ENCODE data around the gene TMC1. TPM values are rescaled to one million over a fixed set of nuclear protein-coding genes. Genes with fewer than 3 reads are reported as not detected.
"Not testable (repeated sequence)": the region's sequence is repeated elsewhere in the genome, so short reads cannot be mapped to it uniquely, and the experiment has no call there.

The TMC1 gene
- total RNA-seq, 3 donors from 2014 or later = not detected

DNA sequence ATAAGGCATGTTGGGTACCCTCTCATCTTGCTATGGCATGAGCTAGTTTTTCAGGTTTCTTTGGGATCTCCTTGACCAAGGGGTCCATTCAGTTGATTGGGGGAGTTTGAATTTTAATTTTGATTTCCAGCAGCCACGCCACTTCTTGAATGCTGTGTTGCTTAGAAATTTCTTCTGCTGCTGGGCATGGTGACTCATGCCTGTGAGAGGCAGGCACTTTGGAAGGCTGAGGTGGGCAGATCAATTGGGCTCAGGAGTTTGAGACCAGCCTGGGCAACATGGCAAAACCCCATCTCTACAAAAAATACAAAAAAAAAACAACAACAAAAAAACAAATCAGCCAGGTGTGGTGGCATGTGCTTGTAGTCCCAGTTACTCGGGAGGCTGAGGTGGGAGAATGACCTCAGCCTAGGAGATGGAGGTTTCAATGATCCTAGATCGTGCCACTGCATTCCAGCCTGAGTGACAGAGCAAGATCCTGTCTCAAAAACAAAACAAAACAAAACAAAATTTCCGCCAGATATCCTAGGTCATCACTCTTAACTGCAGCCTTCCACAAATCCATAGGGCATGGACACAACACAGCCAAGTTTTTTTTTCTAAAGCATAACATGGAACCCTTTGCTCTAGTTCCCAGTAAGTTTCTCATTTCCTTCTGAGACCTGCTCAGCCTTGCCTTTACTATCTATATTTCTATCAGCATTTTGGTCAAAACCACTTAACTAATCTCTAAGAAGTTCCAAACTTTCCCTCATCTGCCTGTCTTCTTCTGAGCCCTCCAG is 17.7 kb downstream of the TMC1 start:
- Mint-ChIP-seq H3K36me3 (ENCODE audit: insufficient read depth) (no peaks in the 10 kb centered on the region), H3K27me3 (ENCODE audit: low read depth) (no peaks in the 10 kb centered on the region), H3K4me1 (ENCODE audit: low read depth) (peaks cover 4% of the 10 kb centered on the region), H3K4me3 (no peak overlapping the region), H3K9me3 (no peaks in the 10 kb centered on the region)
- ATAC-seq (no peak), DNase-seq (no peak)

- peaks cover 4% of the 10 kb centered on the region for H3K4me1 Mint-ChIP-seq (ENCODE audit: low read depth)
- H3K9me3 Mint-ChIP-seq = no peaks in the 10 kb centered on the region
- DNase-seq (no peak), ATAC-seq (no peak)
- no peaks in the 10 kb centered on the region for H3K27me3 Mint-ChIP-seq (ENCODE audit: low read depth)
- H3K4me3 Mint-ChIP-seq = no peak overlapping the region
- no peaks in the 10 kb centered on the region for H3K36me3 Mint-ChIP-seq (ENCODE audit: insufficient read depth)
Measured at GRCh38 chr9:72539824-72540347, 18.5 kb downstream of the TMC1 start.

DNA sequence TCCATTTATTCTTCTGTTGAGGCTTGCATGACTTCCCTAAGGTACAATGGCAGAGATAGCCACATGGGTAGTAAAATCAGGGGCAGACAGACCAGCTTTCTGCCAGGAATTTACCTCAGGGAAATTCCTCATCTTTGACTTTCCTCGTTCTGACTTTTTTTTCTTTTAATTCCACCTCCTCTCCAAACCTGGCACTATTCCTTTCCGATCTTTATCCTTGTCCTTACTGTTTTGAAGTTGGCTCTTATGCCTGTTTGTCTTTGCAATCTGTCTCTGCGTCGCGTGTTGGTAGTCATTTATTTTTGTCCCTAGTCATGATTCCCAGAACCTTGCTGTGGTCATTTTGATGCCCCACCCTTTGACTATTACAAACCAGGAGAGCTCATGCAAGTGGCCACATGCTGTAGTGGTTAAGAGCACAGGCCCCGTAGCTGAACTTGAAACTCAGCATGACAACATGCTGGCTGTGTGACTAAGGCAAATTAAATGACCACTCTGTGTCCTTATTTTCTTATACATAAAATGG is 19.0 kb downstream of the TMC1 start:
- no peaks in the 10 kb centered on the region for H3K36me3 Mint-ChIP-seq (ENCODE audit: insufficient read depth)
- H3K9me3 Mint-ChIP-seq = no peaks in the 10 kb centered on the region
- ATAC-seq = no peak
- H3K27me3 Mint-ChIP-seq (ENCODE audit: low read depth) = no peaks in the 10 kb centered on the region
- H3K4me1 Mint-ChIP-seq (ENCODE audit: low read depth) = peaks cover 4% of the 10 kb centered on the region
- no peak for DNase-seq
- no peak overlapping the region for H3K4me3 Mint-ChIP-seq

GRCh38 chr9:72542537-72542833 is 21.1 kb downstream of the TMC1 start:
- not testable (repeated sequence) for H3K36me3 Mint-ChIP-seq (ENCODE audit: insufficient read depth); DNase-seq; H3K4me1 Mint-ChIP-seq (ENCODE audit: low read depth); H3K27me3 Mint-ChIP-seq (ENCODE audit: low read depth); ATAC-seq; H3K4me3 Mint-ChIP-seq; H3K9me3 Mint-ChIP-seq

DNA sequence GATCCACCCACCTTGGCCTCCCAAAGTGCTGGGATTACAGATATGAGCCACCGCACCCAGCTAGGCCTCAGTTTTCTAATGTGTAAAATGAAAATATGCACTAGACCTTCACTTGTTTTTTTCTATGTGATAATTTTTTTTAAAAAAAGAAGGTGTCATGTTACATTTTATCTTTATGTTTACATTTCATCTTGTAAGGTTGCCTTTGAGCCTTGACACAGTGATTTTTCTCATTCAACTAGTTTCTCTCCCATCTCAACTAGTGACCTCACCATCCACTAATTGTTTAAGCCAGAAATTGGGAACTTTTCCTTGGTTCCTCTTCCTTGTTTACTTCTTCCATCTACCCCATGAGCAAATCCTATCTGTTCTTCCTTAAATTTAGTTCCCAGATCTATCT is 21.5 kb downstream of the TMC1 start:
- Mint-ChIP-seq H3K4me1 (ENCODE audit: low read depth) (peaks cover 4% of the 10 kb centered on the region), H3K36me3 (ENCODE audit: insufficient read depth) (no peaks in the 10 kb centered on the region), H3K9me3 (no peaks in the 10 kb centered on the region), H3K27me3 (ENCODE audit: low read depth) (no peaks in the 10 kb centered on the region), H3K4me3 (no peak overlapping the region)
- ATAC-seq (no peak), DNase-seq (no peak)

DNA sequence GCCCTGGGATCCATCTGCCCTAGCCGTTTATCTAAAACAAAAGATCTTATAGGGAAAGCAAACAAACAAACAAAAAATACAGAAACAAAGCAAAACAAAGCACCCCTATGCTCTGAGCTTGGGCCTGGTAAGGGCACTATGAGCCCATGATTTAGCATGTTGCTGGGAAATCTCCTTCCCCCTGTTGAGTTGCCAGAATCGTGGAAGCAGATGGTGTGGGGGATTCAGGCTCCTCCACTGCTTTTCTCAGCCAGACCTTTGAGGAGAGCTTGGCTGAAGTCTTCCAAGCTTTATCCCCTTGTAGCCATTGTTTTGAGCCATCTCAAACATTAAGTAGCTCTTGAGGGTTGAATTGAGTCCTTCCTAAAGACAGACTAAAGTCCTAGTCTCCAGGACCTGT is 29.9 kb downstream of the TMC1 start:
- Mint-ChIP-seq H3K27me3 (ENCODE audit: low read depth) (peaks cover 2% of the 10 kb centered on the region), H3K4me3 (no peak overlapping the region)
- no peak for ATAC-seq

DNA sequence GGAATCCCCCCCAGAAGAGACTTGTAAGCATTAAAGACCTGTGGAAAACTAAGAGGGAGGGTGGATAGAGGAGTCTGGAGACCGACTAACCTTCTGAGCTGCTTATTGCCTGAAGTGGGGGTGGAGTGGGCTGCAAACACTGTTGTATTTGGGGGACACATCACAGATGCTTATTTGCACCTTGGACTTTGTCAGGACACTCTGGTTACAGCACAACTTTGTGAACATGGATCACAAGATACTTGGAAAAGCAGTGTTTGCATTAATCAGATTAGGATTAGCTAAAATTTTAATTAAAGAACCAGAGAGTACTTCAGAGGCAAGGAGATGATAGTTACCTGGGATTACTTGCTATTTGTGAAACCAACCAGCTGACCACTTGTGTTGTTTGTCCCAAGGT is 30.9 kb downstream of the TMC1 start:
- H3K36me3 Mint-ChIP-seq (ENCODE audit: insufficient read depth) = no peaks in the 10 kb centered on the region
- no peak for ATAC-seq
- peaks cover 2% of the 10 kb centered on the region for H3K27me3 Mint-ChIP-seq (ENCODE audit: low read depth)

More for the DNA sequence above, 29.9 kb downstream of the TMC1 start:
- Mint-ChIP-seq H3K36me3 (ENCODE audit: insufficient read depth) (no peaks in the 10 kb centered on the region), H3K4me1 (ENCODE audit: low read depth) (no peaks in the 10 kb centered on the region), H3K9me3 (no peaks in the 10 kb centered on the region)
- no peak for DNase-seq

DNA sequence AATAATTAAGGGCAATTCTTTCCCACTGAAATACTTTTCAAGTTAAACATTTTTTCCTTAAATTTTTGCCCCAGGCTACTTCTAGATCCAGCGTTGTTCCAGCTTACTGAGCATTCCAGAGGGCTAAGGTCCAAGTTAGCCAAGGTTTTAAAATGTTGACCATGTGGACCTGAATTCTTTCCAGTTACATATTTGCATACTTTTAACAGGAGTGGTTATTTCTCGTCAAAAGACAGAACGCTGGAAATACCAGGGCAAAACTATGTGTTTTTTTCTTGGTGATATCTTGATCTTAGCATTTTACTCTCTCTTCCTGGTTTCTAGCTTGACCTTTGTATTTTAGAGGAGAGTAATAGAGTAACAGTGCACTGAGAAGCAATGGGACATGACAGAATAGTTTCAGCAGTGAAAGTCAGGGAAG is 32.8 kb downstream of the TMC1 start:
- ATAC-seq = no peak
- no peak for DNase-seq
- H3K4me3 Mint-ChIP-seq = no peak overlapping the region
- H3K4me1 Mint-ChIP-seq (ENCODE audit: low read depth) = peaks cover 13% of the 10 kb centered on the region
- H3K9me3 Mint-ChIP-seq = no peaks in the 10 kb centered on the region
- H3K36me3 Mint-ChIP-seq (ENCODE audit: insufficient read depth) = no peaks in the 10 kb centered on the region
- peaks cover 2% of the 10 kb centered on the region for H3K27me3 Mint-ChIP-seq (ENCODE audit: low read depth)

More for the DNA sequence above, 30.9 kb downstream of the TMC1 start:
- Mint-ChIP-seq H3K4me3 (no peak overlapping the region), H3K9me3 (no peaks in the 10 kb centered on the region), H3K4me1 (ENCODE audit: low read depth) (peaks cover 3% of the 10 kb centered on the region)
- no peak for DNase-seq

DNA sequence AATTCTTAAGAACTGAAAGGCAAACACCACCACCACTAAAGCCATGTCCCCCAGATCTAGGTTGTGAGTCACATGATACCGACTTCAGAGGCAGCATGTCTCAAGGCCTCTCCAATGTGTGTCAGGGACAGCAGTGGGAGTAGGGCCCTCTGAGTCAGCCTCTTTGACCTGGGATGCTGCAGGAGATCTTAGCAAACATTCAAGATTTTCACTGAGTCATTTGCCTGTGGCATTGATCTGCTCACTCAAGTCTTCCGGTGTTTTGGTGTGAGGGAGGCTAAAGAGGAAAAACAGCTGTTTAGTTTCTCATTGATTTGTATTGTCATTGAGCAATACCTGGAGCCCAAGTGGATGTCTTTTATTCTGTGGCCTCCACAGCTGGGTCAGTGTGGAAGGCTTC is 36.1 kb downstream of the TMC1 start:
- DNase-seq (peak; percentile 41), ATAC-seq (peak; percentile 97 to 100)
- Mint-ChIP-seq H3K36me3 (ENCODE audit: insufficient read depth) (no peaks in the 10 kb centered on the region), H3K9me3 (no peaks in the 10 kb centered on the region), H3K4me3 (peak overlapping the region; percentile 33), H3K4me1 (ENCODE audit: low read depth) (peaks cover 13% of the 10 kb centered on the region), H3K27me3 (ENCODE audit: low read depth) (peaks cover 2% of the 10 kb centered on the region)

DNA sequence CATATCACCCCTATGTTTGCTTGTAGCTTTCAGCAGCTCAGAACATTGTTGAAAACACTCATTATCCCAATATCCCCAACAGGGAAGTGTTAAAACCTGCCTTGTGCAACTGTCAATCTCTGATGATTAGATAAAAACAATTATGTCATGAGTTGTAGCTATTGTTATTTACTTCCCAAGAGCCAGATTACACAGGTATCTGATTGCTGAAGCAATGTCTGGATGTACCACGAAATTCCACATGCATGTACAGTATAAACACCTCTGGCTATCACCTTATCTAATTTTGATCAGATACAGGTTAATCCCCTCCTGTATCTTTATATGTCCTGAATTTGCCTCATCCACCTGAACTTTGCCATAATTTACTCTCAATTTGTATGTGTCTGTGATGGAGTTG is 38.7 kb downstream of the TMC1 start:
- no peaks in the 10 kb centered on the region for H3K9me3 Mint-ChIP-seq
- no peaks in the 10 kb centered on the region for H3K27me3 Mint-ChIP-seq (ENCODE audit: low read depth)
- peaks cover 13% of the 10 kb centered on the region for H3K4me1 Mint-ChIP-seq (ENCODE audit: low read depth)
- no peak overlapping the region for H3K4me3 Mint-ChIP-seq
- ATAC-seq (no peak), DNase-seq (no peak)
- no peaks in the 10 kb centered on the region for H3K36me3 Mint-ChIP-seq (ENCODE audit: insufficient read depth)

GRCh38 chr9:72563806-72564205 is 42.4 kb downstream of the TMC1 start:
- H3K27me3 Mint-ChIP-seq (ENCODE audit: low read depth) = no peaks in the 10 kb centered on the region
- no peak for ATAC-seq
- H3K9me3 Mint-ChIP-seq = peaks cover 7% of the 10 kb centered on the region
- no peak overlapping the region for H3K4me3 Mint-ChIP-seq
- H3K36me3 Mint-ChIP-seq (ENCODE audit: insufficient read depth) = no peaks in the 10 kb centered on the region
- H3K4me1 Mint-ChIP-seq (ENCODE audit: low read depth) = no peaks in the 10 kb centered on the region
- no peak for DNase-seq

DNA sequence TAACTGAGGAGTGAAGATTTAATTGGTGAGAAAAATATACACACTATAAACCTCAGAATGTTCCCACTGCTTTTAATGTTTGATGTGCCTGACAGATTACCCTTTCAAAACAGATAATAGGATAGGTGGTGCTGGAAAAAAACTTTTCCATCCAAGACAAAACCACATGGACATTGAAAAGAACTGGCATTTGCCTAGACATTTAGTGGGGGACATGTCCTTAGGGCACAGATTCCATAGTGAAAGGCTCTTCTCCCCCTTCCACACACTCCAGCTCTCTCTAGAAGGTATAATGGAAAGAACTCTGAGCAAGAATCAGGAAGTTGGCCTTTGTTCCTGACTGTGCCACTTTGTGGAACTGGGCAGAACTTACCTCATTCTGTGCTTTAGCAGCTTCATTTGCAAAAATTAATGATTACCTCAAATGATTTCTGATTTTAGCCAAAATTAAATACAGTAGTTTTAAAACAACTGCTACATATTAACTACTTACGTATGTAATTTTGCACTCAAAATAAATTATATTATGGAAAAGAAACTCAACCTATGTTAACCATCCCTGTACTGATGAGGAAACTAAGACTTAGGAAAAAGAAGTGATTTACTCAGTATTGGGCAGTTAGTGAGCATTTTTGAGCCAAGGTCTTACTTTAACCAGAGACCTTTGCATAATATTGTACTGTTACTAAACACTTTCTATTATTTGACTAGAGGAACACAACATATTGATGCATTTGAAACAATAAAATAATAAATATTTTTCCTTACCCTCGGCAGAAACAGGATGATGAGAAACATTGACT is 43.3 kb downstream of the TMC1 start:
- DNase-seq (no peak), ATAC-seq (no peak)
- Mint-ChIP-seq H3K27me3 (ENCODE audit: low read depth) (no peaks in the 10 kb centered on the region), H3K4me3 (no peak overlapping the region), H3K36me3 (ENCODE audit: insufficient read depth) (no peaks in the 10 kb centered on the region), H3K4me1 (ENCODE audit: low read depth) (no peaks in the 10 kb centered on the region), H3K9me3 (peaks cover 7% of the 10 kb centered on the region)

DNA sequence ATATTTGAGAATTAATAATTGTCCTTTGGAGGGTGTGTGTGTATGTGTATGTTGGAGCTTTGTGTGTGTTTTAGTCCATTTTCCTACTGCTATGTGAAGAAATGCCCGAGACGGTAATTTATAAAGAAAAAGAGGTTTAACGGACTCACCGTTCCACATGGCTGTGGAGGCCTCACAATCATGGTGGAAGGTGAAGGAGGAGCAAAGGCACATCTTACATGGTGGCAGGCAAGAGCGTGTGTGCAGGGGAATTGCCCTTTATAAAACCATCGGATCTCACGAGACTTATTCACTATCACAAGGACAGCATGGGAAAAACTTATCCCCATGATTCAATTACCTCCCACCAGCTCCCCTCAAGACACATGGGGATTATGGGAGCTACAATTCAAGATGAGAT is 44.1 kb downstream of the TMC1 start:
- DNase-seq = no peak
- peaks cover 7% of the 10 kb centered on the region for H3K9me3 Mint-ChIP-seq

DNA sequence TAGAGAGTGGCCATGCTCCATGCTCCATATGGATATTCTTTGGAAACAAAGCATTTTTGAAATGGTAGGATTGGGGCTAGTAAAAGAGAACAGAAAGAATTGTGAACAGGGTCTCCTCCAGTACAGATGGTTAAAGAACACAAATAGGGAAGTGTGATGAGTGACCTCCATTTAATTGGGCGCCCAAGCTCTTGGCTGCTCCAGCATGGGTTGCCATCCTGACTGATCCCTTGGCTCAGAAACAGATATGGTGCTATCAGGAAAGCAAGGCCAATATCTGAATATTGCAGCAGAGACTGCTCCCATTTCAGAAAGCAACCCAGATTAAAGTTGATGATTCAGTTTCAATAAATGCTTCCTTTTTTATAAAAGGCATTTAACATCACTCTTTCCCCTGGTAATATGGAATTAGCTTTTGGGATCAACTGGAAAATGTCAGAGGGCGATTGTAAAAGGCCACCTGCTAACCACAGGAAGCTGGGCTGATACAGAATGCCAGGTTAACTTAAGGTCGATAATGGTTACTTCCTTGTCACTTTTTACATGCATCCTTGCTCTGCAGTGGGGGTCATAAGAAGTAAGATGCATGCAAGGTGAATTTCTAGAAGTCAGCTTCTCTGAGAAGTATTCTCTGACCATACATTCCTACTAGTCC is 52.9 kb downstream of the TMC1 start:
- Mint-ChIP-seq H3K9me3 (no peaks in the 10 kb centered on the region), H3K36me3 (ENCODE audit: insufficient read depth) (no peaks in the 10 kb centered on the region), H3K27me3 (ENCODE audit: low read depth) (peaks cover 2% of the 10 kb centered on the region), H3K4me1 (ENCODE audit: low read depth) (peaks cover 2% of the 10 kb centered on the region), H3K4me3 (no peak overlapping the region)
- DNase-seq (no peak), ATAC-seq (no peak)

More for the DNA sequence above, 44.1 kb downstream of the TMC1 start:
- Mint-ChIP-seq H3K27me3 (ENCODE audit: low read depth) (no peaks in the 10 kb centered on the region), H3K4me3 (no peak overlapping the region), H3K4me1 (ENCODE audit: low read depth) (no peaks in the 10 kb centered on the region), H3K36me3 (ENCODE audit: insufficient read depth) (no peaks in the 10 kb centered on the region)
- no peak for ATAC-seq
